Fibroblast of lung (primary cell): ENCODE results near the gene TENM4.

Experiments
- EZH2 ChIP-seq: IDR thresholded peaks from 2 replicates; pipeline ENCODE4 v1.5.1; 2012; ENCODE audit warnings: low read length, control low read depth, mild to moderate bottlenecking; ENCODE audit errors: missing control alignments
- TF ChIP-seq, protein P1 (sequence below), 2 donors: IDR thresholded peaks in 1 of 2; conservative IDR thresholded peaks in 1 of 2; 1 replicate in 1 of 2; 2 replicates in 1 of 2; pipeline ENCODE4 v1.5.1; 2011 to 2012; ENCODE audit warnings: low read length in 2 of 2, control low read depth in 1 of 2, inconsistent platforms in 1 of 2, low read depth in 1 of 2, mild to moderate bottlenecking in 1 of 2

DNA sequence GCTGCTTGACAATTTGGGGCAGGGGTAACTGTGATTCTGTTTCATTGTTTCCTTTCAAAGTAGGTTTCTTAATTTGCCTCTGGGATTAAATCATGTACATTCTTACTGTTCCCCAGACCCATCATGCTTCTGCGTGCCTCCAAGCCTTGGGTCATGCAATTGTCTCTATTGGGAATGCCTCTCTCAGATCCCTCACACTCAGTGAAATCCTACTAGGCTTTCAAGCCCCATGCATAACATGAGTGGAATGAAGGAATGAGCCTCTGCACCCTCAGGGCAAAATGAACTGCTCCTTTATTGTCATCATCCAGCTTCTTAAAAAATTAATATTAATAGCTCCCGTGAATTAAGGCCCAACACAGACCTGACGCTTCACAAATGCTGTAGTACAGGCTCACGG, 381.7 kb downstream of the TENM4 start:
- no peak for TF ChIP-seq EZH2
- TF ChIP-seq, protein P1, sequence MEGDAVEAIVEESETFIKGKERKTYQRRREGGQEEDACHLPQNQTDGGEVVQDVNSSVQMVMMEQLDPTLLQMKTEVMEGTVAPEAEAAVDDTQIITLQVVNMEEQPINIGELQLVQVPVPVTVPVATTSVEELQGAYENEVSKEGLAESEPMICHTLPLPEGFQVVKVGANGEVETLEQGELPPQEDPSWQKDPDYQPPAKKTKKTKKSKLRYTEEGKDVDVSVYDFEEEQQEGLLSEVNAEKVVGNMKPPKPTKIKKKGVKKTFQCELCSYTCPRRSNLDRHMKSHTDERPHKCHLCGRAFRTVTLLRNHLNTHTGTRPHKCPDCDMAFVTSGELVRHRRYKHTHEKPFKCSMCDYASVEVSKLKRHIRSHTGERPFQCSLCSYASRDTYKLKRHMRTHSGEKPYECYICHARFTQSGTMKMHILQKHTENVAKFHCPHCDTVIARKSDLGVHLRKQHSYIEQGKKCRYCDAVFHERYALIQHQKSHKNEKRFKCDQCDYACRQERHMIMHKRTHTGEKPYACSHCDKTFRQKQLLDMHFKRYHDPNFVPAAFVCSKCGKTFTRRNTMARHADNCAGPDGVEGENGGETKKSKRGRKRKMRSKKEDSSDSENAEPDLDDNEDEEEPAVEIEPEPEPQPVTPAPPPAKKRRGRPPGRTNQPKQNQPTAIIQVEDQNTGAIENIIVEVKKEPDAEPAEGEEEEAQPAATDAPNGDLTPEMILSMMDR (conservative IDR thresholded peaks at IDR 0.05 in 1 of 2, IDR thresholded peaks at IDR 0.05 in 1 of 2; ENCODE audit: low read depth in 1 of 2, low read length in 2 of 2), result no peak
